HG02973 (cell line): Measurements from ENCODE around the gene OR2H2.

Experiments
- ATAC-seq: cut with Tn5 transposase; IDR thresholded peaks from one replicate; pipeline ENCODE4 v1.9.1; 2021; ENCODE audit warnings: moderate library complexity; ENCODE audit not compliant: unreplicated experiment

Gene OR2H2

DNA sequence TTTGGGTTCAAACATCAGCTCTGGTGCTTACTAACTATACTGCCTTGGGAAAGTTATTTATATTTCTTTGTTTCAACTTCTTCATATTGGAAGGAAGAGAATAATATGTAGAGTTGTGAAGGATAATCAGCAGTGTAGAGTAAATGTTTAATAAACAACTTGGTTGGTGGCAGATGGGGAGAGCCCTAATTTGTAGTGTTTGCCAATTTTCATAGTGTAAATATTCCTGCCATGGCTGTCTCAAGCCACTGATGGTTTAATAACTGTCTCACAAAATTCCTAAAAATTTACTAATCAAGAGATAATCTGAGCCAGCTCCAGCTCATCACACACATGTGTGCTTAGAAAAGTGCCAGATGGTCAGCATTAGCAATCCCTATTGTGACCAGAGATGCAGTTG lies at the start of gene OR2H2:
Gene OR2H2 (plus strand): TSS at position 301 of the 400 bp plus-strand sequence. CDS start 2,824 bp downstream, outside the sequence.
- no peak for ATAC-seq

DNA sequence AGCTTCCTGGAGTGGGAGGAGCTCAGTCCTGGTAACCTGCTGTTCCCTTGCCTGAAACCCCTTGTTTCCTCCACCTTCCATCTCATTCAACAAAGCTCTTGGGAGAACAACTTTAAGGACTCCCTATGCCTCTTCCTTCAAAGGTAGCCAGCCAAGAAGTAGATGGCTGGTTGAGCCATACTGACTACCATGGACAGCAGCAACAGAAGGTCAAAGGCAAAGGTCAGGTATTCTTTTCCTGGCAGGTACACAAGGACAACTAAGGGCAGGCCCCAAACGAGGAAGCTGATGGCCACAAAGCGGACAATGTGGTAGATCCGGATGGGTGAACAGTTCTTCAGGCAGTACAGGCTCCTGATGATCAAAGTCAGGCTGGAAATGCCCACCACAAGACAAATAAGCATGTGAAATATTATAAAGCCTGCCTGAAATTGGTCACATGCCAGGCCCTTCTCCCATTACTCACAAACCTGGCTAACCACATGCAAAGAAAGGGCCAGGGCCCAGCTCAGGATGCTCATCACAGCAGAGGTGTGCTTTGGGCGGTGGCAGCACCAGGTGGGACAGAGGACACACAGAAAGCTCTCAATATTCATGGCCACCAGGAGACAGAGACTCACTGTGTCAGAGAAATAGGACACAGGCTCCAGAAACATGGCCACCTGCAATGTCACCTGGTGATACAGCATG lies 47.1 kb upstream of the OR2H2 start:
- ATAC-seq = no peak

DNA sequence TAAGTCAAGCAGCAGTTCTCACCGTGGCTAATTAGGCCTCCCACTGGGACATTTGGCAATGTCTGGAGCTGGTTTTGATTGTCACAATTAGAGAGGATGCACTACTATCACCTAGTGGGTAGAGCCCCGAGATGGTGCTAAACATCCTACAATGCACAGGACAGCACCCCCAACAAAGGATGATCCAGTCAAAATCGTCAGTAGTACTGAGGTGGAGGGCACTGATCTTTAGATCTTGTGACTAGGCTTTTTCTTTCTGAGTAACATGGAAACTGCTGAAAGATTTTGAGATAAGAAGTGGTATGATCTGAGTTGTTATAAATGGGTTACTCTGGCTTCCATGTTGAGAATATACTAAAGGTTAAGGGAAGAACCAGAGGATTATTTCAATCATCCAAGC lies 37.3 kb upstream of the OR2H2 start:
- ATAC-seq = no peak

DNA sequence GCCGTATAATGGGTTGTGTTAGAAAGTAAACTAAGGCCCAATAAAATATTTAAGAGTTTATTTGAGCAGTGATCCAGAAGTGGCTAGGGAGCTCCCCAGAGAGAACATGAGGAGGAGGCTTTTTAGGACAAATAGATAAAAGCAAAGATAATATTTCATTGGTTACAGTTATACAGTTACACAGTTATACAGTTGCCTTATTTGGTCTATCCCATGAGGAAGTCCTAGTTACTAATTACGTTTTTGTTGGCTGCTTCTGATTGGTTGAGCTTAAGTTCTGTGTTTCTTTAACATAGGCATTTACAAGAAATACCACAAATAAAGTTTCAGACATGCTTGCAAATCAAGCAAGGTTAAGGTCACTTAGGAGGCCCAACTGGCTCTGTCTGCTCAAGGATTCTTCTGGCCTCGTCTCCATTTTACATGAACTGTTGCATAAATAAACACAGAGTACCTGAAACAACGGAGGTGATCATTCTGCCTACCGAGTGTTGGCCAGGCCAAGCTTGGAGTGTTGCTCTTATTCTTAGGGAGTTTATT lies 32.3 kb upstream of the OR2H2 start:
- peak; percentile 79 for ATAC-seq

DNA sequence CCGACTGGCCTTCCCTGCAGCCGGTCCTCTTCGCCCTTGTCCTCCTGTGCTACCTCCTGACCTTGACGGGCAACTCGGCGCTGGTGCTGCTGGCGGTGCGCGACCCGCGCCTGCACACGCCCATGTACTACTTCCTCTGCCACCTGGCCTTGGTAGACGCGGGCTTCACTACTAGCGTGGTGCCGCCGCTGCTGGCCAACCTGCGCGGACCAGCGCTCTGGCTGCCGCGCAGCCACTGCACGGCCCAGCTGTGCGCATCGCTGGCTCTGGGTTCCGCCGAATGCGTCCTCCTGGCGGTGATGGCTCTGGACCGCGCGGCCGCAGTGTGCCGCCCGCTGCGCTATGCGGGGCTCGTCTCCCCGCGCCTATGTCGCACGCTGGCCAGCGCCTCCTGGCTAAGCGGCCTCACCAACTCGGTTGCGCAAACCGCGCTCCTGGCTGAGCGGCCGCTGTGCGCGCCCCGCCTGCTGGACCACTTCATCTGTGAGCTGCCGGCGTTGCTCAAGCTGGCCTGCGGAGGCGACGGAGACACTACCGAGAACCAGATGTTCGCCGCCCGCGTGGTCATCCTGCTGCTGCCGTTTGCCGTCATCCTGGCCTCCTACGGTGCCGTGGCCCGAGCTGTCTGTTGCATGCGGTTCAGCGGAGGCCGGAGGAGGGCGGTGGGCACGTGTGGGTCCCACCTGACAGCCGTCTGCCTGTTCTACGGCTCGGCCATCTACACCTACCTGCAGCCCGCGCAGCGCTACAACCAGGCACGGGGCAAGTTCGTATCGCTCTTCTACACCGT lies 31.5 kb upstream of the OR2H2 start:
- no peak for ATAC-seq

DNA sequence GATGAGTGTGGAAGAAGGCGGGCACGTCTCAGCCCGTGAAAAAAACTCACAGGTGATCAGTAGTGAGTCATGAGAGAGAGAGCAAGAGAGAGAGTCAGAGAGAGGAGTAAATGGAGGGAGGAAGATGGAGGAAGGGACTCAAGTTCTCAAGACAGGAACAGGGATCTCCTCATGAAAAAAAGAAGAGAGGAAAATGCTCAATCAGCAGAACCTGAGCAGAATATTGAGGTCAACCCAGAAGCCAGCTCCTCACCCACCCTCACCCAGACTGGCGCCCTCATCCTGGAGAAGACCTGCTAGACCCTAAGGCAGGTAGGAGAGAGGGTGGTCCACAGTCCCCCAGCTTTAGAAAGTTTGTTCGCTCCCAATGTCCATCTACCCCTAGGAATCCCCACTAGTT lies 30.2 kb upstream of the OR2H2 start:
- no peak for ATAC-seq

DNA sequence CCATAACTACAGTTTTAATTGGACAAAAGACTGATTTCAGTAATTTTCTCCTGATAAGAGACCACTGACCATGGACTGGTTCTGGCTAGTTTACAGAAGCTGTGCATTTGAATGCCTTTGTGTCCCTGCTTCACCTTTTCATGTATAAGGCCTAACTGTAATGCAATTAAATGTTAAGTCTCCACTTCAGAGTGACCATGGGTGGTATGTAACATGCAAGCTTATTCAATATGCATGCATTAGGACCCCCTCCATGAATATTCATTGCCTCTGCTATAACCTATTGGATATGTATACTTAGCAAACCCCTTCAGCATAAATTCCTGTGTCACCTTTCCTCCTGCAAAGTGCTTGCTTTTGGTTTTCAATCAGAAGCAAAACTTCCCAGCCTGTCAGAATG lies 27.6 kb upstream of the OR2H2 start:
- no peak for ATAC-seq

DNA sequence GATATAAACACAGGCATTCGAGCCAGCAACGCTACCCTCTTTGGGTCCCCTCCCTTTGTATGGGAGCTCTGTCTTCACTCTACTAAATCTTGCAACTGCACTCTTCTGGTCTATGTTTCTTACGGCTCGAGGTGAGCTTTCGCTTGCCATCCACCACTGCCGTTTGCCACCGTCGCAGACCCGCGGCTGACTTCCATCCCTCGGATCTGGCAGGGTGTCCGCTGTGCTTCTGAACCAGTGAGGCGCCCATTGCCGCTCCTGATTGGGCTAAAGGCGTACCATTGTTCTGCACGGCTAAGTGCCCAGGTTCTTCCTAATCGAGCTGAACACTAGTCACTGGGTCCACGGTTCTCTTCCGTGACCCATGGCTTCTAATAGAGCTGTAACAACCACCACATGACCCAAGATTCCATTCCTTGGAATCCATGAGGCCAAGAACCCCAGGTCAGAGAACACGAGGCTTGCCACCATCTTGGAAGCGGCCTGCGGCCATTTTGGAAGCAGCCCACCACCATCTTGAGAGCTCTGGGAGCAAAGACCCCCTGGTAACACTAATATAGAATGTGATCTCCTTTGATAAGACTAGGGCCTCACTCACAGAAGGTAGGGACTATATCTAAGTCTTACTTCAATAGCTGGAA lies 26.4 kb upstream of the OR2H2 start:
- no peak for ATAC-seq

DNA sequence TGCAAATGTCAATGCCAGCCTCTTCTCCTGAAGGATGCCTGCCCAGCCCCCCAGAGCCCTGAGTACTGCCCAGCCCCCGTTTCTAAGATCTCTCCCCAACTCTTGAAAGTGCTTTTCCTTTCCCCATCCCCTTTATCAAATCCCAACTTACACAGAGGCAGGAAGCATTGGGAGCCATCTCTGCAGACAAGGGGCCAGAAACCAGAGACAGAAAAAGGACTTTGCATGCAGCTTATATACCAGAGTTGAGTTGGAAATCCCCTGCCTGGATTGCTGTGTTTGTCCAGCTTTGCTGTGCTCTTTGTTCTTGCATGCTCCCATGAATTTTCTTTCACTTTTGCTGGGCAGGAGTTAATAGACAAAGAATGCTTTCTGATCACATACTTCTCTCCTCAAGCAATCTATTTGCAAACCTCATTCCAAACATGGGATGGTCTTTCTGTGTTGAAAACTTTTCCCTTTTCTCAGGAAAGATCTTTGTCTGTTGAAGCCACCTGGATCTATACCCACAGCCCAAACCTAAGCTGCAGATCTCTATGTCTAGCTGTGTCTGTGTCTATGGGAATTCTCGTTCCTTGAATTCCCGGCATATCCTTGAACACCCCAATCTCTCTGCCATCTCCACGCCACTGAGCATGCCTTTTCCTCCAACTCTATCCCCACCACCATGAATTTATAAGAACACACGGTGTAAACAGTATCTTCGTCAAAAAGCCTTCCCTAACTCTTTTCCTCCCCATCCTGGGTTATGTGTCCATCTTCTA lies 25.2 kb upstream of the OR2H2 start, which contains the start of gene UBD:
Gene UBD (minus strand): TSS at position 209 of the 764 bp plus-strand sequence. CDS start 31 bp downstream, at position 178.
- ATAC-seq = no peak

DNA sequence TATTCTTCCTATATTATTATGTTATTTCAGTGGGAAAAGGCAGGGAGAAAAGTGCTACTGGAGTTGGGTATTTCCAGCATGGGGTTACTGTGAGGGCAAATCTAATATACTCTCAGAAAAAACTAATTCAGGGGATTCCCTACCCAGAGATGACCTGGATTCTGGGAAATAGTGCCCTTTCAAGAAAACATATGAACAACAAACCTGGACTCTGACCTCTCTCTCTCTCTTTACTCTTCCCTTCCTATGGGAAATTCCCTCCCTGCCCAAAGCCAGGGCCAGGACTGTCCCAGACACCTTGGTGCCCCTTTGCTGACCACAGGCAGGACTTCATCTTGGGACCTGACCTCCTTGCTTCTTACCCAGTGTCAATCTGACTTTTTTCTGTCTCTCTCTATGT lies 23.8 kb upstream of the OR2H2 start:
- ATAC-seq = no peak

DNA sequence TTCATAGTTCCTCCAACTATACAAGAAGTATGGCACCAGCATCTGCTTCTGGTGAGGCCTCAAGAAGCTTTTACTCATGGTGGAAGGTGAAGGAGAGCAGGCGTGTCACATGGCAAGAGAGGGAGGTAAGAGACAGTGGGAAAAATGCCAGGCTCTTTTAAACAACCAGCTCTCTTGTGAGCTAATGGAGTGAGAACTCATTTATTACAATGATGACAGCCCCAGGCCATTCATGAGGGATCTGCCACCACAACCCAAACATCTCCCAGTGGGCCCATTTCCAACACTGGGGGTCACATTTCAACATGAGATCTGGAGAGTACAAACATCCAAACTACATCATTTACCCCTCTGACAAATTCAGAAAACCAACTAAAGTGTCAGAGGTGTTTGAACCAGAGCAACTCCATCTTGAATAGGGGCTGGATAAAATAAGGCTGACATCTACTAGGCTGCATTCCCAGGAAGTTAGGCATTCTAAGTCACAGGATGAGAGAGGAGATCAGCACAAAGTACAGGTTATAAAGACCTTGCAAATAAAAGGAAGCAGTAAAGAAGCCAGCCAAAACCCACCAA lies 23.2 kb upstream of the OR2H2 start:
- no peak for ATAC-seq

DNA sequence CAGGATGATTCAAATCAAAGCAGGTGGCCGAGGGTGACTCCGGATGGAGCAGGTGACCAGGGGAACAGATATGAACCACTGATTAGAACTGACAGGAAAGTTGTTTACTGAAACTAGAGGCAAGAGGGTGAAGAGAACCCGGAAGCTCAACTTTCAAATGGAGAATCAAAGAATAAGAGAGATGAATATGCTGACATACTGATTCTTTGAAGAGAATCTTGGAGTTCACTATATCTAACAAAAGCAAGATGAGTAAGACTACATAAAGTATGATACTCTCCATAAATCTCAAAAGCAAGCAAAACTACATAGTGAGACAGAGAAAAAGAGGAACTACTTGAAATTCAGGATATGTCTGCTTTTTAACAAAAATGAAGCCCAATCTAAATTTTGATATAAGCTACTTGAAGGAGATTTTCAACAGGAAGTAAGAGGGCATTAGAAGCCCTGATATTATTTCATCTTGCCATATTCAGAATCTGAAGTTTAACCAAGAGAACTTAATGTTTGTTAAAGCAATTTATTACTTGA lies 21.4 kb upstream of the OR2H2 start:
- no peak for ATAC-seq

DNA sequence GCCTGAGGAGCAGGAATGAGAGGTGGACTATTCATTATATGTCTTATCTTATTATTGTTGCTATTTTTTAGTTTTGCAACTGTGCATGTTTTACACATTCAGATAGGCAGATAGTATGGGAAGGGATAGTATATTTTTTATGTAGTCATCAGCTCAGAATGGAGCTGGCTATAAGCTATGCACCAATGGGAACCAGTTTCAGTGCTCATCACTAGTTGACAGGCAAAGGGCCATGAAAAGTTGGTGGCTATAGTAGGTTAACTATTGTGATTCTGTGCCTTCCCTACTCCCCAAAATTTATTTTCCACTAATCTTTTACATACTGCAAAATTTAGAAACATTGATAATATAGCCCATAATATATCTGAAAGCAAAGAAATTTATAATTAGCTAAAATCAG lies 20.0 kb upstream of the OR2H2 start:
- ATAC-seq = no peak

DNA sequence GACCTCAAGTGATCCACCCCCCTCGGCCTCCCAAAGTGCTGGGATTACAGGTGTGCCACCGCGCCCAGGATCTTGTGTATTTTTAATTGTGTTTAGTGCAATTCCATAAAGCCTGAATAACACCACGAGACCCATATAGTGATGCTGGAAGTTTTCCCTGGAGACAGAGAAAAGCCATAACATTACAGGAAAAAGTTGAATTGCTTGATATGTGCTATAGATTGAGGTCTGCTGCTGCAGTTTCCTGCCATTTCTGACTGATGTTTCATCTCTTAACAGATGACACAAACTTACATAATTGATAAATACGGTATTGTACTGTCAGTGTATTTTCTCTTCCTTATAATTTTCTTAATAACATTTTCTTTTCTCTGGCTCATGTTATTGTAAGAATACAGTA lies 18.1 kb upstream of the OR2H2 start:
- no peak for ATAC-seq

DNA sequence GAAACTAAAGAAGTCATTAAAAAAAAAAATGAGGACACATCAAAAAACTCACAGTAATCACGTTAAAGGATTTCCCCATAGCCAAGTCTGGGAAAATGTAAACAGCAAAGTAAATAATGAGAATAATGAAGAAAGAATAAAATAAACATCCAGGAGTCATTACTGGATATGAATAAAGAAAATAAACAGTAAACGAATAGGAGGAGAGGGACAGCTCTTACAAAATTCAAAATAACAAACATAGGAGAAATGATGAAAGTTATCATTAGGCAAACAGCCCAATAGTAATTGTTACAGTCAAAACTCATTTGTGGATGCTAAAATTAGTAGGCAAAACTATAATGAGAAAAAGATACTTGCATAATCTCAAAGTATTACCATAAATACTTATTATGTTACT lies 17.4 kb upstream of the OR2H2 start:
- ATAC-seq = no peak

DNA sequence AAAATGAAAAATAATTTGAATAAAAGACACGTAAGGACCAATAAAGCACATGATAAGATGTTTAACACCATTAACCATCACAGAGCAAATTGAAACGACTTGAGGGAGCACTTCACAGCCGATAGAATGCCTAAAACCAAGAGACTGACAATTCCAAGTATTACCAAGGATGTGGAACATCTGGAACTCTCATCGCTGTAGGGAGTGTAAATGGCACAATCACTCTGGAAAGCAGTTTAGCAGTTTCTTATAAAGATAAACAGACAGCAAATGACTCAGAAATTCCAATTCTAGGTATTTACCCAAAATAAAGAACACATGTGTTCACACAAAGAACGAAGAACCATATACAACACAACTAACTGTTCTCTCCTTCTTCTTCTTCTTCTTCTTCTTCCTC lies 16.9 kb upstream of the OR2H2 start:
- no peak for ATAC-seq

DNA sequence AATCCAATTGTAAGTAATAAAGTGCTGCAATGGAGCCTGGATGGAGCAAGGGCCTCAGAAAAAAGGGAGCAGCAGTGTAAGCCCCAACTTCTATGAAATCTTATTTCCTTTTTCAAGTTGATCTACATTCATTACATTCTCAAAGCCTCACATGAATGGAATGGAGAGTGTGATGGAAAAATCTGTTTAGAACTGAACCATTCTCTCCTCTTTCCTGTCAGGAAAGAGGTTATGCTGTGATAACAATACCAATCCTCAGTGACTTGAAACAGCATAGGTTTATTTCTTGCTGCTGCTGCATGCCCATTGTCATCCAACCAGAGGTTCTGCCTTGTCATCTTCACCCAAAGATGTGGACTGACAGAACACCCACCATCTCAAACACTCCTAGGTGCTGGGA lies 8.9 kb upstream of the OR2H2 start:
- ATAC-seq = no peak

DNA sequence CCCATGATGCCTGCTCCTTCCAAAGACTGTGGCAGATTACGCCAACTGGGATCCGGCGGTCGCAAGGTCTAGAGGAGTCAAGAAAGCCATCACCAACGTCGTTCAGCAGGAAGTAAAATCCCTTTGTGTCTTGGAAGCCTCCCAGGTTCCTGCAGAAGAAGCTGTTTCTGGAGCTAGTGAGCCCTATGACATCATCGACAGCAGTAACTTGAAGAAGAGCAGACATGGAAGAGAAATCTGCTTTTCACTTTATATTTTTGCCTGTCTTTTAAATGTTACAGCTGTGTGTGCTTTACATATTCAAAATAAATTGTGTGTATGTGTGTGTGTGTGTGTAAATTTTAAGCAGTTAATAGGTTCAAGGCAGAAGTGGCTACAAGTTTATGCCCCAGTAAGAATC lies 7.4 kb upstream of the OR2H2 start:
- no peak for ATAC-seq

DNA sequence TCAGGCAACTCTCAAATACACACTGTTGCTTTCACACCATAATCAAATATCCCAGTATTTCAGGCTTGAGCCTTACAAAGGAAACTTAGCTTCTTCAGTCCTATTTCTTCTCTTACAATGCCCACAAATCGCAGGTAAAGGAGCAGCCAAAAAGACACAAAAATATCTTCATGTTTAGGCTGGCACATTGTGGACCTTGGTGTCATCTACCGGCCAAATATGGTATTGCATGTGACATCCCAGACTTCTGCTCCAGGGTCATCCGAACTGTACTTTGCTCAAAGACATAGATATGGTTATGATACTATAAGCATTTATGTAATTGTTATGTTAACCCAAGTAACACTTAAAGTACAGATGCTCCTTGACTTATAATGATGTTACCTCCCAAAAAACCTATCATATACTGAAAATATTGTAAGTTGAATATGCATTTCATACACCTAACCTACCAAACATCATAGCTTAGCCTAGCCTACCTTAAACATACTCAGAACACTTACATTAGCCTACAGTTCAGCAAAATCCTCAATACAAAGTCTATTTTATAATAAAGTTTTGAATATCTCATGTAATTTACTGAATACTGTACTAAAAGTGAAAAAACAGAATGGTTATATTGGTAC lies 4.6 kb downstream of the OR2H2 start:
- ATAC-seq = no peak
